ENCODE results near the gene RERG. TPM values are rescaled to one million over a fixed set of nuclear protein-coding genes. Genes with fewer than 3 reads are reported as not detected.

Gene RERG
- total RNA-seq, 4 donors from 2014 or later: 9.6 to 84.4 (median 36.4) TPM

- DNase-seq (ENCODE audit: low spot score): no peak
- ATAC-seq (ENCODE audit: low FRiP score): no peak
- no peak for TF ChIP-seq CTCF (IDR thresholded peaks at IDR 0.05)
These were observed 67.1 kb downstream of the RERG start for GRCh38 chr12:15154103-15154502.

DNA sequence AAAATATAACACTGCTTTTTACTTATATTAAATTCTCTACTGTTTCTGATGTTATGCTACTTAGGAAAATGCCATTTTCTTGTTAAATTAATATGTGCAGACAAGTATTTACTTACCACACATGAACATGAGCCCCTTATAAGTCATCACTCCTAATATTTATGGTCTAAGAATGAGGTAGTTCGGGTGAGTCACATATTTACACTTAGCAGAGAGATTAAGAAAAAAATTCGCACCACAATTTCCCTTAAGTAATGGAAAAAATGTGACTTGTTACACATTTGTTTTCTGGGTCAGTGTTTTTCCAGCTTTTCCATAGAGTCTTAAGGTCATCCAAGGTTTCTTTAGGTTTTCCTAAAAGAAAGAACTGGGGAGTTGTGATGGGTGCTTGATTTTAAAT is 68.3 kb downstream of the RERG start:
- TF ChIP-seq CTCF (IDR thresholded peaks at IDR 0.05): no peak
- peak; percentile 62 for ATAC-seq (ENCODE audit: low FRiP score)
- no peak for DNase-seq (ENCODE audit: low spot score)

GRCh38 chr12:15152456-15152855 is 68.8 kb downstream of the RERG start:
- ATAC-seq (ENCODE audit: low FRiP score): no peak

GRCh38 chr12:15151161-15152091 is 69.8 kb downstream of the RERG start:
- no peak for ATAC-seq (ENCODE audit: low FRiP score)
- DNase-seq (ENCODE audit: low spot score): no peak
- TF ChIP-seq CTCF (IDR thresholded peaks at IDR 0.05): no peak

More at GRCh38 chr12:15152456-15152855, 68.8 kb downstream of the RERG start:
- DNase-seq (ENCODE audit: low spot score): no peak
- TF ChIP-seq CTCF (IDR thresholded peaks at IDR 0.05): no peak

- peak; percentile 52 for ATAC-seq (ENCODE audit: low FRiP score)
- no peak for DNase-seq (ENCODE audit: low spot score)
- no peak for TF ChIP-seq CTCF (IDR thresholded peaks at IDR 0.05)
These were observed 74.6 kb downstream of the RERG start for GRCh38 chr12:15146585-15146984.

- TF ChIP-seq CTCF (IDR thresholded peaks at IDR 0.05): no peak
- no peak for ATAC-seq (ENCODE audit: low FRiP score)
- DNase-seq (ENCODE audit: low spot score): no peak
These were observed 77.8 kb downstream of the RERG start for GRCh38 chr12:15143467-15143866.

DNA sequence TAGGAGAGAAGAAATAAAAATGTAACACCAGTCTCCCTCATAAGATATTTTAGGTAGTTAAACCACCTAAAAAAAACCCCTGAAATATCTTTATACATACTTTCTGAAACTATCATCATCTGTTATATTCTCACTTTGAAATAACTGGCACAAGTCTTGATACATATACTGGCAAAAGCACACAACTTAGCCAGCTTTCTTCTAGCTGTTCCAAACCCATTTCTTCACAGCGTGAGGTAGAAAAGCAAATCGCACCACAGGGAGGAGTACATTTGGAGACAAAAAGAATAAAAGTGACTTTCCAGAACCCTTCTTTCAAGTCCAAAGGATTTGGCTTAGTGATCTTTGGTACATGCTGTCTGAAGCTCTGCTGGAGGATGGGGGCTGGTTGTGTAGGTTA is 78.5 kb downstream of the RERG start:
- no peak for TF ChIP-seq CTCF (IDR thresholded peaks at IDR 0.05)
- ATAC-seq (ENCODE audit: low FRiP score): no peak
- no peak for DNase-seq (ENCODE audit: low spot score)
